ENCODE data around the gene CDC14A.
"Not testable (repeated sequence)": the region's sequence is repeated elsewhere in the genome, so short reads cannot be mapped to it uniquely, and the experiment has no call there.

The CDC14A gene

GRCh38 chr1:100352267-100353070, at the start of gene CDC14A:
Gene CDC14A, plus strand, starts transcription at chr1:100352506. Its CDS starts 449 bp downstream, at chr1:100352955.
- peak; percentile 79 for DNase-seq (ENCODE audit: low read depth)

- DNase-seq (ENCODE audit: low read depth), result no peak
These were observed 49.6 kb upstream of the CDC14A start for GRCh38 chr1:100302739-100303138.

GRCh38 chr1:100304227-100304626, 48.1 kb upstream of the CDC14A start:
- no peak for DNase-seq (ENCODE audit: low read depth)

- no peak for DNase-seq (ENCODE audit: low read depth)
These were observed 47.4 kb upstream of the CDC14A start for GRCh38 chr1:100304921-100305320.

- no peak for DNase-seq (ENCODE audit: low read depth)
These were observed 46.4 kb upstream of the CDC14A start for GRCh38 chr1:100305954-100306353.

- DNase-seq (ENCODE audit: low read depth), result no peak
These were observed 45.5 kb upstream of the CDC14A start for GRCh38 chr1:100306735-100307313.

- no peak for DNase-seq (ENCODE audit: low read depth)
These were observed 43.5 kb upstream of the CDC14A start for GRCh38 chr1:100308777-100309176.

GRCh38 chr1:100309863-100310262, 42.4 kb upstream of the CDC14A start:
- no peak for DNase-seq (ENCODE audit: low read depth)

GRCh38 chr1:100313382-100313781, 38.9 kb upstream of the CDC14A start:
- DNase-seq (ENCODE audit: low read depth), result no peak

- no peak for DNase-seq (ENCODE audit: low read depth)
These were observed 35.7 kb upstream of the CDC14A start for GRCh38 chr1:100316622-100317021.

- no peak for DNase-seq (ENCODE audit: low read depth)
These were observed 31.8 kb upstream of the CDC14A start for GRCh38 chr1:100320311-100321099.

GRCh38 chr1:100321100-100321493, 31.2 kb upstream of the CDC14A start:
- no peak for DNase-seq (ENCODE audit: low read depth)

GRCh38 chr1:100321506-100321905, 30.8 kb upstream of the CDC14A start:
- DNase-seq (ENCODE audit: low read depth), result no peak

GRCh38 chr1:100322436-100323211, 29.7 kb upstream of the CDC14A start:
- no peak for DNase-seq (ENCODE audit: low read depth)

GRCh38 chr1:100323419-100324106, 28.7 kb upstream of the CDC14A start:
- no peak for DNase-seq (ENCODE audit: low read depth)

GRCh38 chr1:100325415-100326324, 26.6 kb upstream of the CDC14A start:
- no peak for DNase-seq (ENCODE audit: low read depth)

GRCh38 chr1:100326325-100326670, 26.0 kb upstream of the CDC14A start:
- not testable (repeated sequence) for DNase-seq (ENCODE audit: low read depth)

GRCh38 chr1:100328133-100328532, 24.2 kb upstream of the CDC14A start:
- no peak for DNase-seq (ENCODE audit: low read depth)

GRCh38 chr1:100331146-100331545, 21.2 kb upstream of the CDC14A start:
- DNase-seq (ENCODE audit: low read depth), result not testable (repeated sequence)

- DNase-seq (ENCODE audit: low read depth), result no peak
These were observed 20.0 kb upstream of the CDC14A start for GRCh38 chr1:100332331-100332730.
